Stromal cell of bone marrow (primary cell): ENCODE measurements around the gene PRIM1.
"Not testable (repeated sequence)": the region's sequence is repeated elsewhere in the genome, so short reads cannot be mapped to it uniquely, and the experiment has no call there.

Experiments
- DNase-seq: peaks from one replicate; pipeline ENCODE4 v3.0.0-alpha.2; 2012; ENCODE audit warnings: low read depth

PRIM1 gene

DNA sequence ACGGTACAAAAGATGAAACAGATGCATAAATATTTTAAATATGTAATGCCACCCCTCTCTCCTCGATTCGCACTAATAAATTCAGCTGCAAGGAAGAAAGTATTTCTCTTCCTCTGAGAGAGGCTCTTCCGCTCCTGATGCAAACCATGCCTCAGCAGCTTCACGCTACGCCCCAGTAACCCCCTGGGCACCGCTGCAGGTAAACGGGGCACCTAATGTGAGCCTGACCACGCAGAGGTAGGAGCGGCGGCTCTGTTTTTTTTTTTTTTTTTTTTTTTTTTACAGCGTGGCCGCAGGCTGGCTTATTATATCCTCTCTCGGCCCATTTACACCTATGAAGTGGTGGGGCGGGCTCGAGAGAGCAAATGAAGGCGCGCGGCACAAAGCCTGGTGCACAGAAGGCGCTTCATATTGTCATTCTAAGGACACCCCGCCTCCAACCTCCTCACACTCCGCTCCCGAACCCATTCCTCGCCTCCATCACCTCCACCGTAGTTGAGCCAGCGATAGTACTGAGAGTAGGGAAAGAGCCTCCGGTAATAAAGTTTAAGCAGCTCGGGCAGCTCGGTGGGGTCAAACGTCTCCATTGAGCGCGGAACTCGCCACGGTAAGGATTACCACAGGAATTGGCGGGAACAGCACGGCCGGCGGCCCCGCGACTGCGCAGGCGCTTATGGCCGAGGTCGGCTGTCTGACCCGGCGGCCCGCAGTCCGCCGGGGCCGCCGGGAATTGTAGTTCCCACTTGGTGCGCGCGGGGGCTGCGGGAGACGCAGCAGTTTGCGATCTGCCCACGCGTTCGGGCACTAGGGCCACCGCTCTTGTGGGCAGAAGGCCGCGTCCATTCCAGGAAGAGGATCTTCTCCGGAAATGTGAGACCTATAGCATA lies at the start of gene PRIM1:
Gene PRIM1 (minus strand): TSS at position 612 of the 887 bp plus-strand sequence. CDS start 25 bp downstream, at position 587.
- peak; percentile 52 for DNase-seq

- DNase-seq, result no peak
These were observed 48.1 kb upstream of the PRIM1 start for GRCh38 chr12:56800221-56800620.

- DNase-seq, result not testable (repeated sequence)
These were observed 47.2 kb upstream of the PRIM1 start for GRCh38 chr12:56799345-56799744.

DNA sequence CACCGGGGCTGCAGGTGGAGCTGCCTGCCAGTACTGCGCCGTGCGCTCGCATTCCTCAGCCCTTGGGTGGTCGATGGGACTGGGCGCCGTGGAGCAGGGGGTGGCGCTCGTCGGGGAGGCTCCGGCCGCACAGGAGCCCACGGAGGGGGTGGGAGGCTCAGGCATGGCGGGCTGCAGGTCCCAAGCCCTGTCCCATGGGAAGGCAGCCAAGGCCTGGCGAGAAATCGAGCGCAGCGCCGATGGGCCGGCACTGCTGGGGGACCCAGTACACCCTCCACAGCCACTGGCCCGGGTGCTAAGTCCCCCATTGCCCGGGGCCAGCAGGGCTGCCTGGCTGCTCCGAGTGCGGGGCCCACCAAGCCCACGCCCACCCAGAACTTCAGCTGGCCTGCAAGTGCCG lies 43.7 kb upstream of the PRIM1 start:
- DNase-seq, result not testable (repeated sequence)

GRCh38 chr12:56795046-56795562 lies 43.0 kb upstream of the PRIM1 start:
- not testable (repeated sequence) for DNase-seq

DNA sequence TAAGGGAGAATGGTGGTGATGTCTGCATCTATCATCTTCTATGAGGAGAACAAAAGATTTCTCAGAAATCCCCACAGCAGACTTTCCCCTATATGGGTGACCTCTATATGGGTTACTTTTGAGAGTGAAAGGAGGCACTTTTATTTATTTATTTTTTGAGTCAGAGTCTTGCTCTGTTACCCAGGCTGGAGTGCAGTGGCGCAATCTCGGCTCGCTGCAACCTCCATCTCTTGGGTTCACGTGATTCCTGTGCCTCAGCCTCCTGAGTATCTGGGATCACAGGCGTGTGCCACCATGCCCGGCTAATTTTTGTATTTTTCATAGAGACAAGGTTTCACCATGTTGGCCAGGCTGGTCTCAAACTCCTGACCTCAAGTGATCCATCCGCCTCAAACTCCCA lies 41.0 kb upstream of the PRIM1 start:
- DNase-seq, result not testable (repeated sequence)

DNA sequence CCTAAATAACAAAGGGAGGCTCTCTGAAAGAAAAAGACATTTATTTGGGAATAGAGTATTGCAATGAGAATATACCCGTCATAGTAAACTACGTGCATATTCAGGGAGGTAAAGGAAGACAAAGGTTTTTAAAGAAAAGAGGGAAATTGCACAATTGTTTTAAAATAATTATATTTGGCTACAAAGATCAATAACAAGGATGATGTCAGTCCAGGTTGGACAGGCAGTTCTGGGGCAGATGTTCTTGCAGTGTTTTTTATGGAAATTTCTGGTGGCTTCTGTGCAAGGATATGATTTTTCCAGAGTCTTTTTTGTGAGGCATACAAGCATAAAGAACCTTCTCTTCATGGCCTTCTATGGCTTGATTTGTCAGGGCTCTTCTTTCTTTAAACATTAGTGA lies 40.6 kb upstream of the PRIM1 start:
- no peak for DNase-seq

DNA sequence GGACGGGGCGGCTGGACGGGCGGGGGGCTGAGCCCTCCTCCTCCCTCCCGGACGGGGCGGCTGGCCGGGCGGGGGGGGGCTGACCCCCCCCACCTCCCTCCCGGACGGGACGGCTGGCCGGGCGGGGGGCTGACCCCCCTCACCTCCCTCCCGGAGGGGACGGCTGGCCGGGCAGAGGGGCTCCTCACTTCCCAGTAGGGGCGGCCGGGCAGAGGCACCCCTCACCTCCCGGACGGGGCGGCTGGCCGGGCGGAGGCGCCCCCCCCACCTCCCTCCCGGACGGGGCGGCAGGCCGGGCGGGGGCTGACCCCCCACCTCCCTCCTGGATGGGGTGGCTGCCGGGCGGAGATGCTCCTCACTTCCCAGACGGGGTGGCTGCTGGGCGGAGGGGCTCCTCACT lies 37.3 kb upstream of the PRIM1 start:
- DNase-seq, result not testable (repeated sequence)

- no peak for DNase-seq
These were observed 35.4 kb upstream of the PRIM1 start for GRCh38 chr12:56787498-56787897.

DNA sequence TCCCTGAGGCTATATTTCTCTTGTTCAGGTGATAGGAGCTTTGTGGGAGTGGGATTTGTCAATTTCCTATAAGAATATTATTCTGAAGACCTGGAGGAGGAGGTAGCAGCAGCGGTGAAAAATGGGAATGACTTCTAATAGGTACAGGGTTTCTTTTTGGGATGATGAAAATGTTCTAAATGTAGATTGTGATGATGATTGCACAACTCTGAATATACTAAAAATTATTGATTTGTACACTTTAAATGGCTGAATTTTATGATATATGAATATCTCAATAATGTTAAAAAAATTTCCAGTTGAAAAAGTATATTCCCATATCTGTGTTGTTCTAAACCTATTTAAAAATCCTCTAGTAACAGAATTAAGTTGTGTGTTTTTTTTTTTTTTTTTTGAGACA lies 33.8 kb upstream of the PRIM1 start:
- no peak for DNase-seq

GRCh38 chr12:56785141-56785865 lies 33.2 kb upstream of the PRIM1 start:
- no peak for DNase-seq

- peak; percentile 15 for DNase-seq
These were observed 29.6 kb upstream of the PRIM1 start for GRCh38 chr12:56781726-56782125.

- no peak for DNase-seq
These were observed 26.6 kb upstream of the PRIM1 start for GRCh38 chr12:56778756-56779155.

DNA sequence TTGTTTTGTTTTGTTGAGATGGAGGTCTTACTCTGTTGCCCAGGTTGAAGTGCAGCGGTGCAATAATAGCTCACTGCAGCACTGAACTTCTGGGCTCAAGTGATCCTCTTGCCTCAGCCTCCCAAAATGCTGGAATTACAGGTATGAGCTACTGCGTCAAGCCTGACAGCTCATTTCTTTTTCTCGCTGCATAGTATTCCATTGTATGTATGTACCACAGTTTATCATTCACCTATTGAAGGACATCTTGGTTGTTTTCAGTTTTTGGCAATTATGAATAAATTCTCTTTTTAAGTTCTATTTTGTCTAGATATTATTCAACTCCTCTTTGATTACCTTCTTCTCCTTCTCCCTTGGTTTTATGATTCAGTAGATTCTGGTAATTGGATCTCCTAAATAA lies 24.5 kb upstream of the PRIM1 start:
- DNase-seq, result no peak

DNA sequence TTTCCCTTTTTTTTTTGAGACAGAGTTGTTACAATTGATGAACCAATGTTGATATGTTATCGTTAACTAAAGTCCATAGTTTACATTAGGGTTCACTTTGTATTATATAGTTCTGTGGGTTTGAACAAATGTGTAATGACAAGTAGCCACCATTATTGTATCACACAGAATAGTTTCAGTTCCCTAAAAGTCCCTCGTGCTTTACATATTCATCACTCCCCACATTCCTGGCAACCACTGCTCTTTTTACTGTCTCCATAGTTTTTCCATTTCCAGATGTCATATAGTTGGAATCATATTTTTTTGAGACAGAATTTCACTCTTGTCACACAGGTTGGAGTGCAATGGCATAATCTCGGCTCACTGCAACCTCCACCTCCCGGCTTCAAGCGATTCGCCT lies 23.5 kb upstream of the PRIM1 start:
- no peak for DNase-seq

DNA sequence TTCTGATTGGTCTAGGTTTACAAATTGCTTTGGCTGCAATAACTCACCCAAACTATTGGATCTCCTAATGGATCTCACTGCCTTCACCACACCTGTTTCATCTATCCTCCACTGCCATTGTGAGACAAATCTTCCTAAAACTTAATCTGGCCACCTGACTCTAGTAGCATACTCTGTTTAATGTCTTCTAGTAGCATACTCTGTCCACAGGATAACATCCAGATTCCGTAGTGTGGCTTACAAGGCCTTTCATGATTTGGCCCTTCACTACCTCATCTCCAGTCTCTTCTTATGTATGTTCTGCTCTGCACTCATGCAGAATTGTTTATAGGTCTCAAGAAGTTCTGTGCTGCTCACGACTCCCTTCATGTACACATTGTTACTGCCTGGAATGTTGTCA lies 21.0 kb upstream of the PRIM1 start:
- DNase-seq, result no peak

- DNase-seq, result no peak
These were observed 20.5 kb upstream of the PRIM1 start for GRCh38 chr12:56772625-56773024.

DNA sequence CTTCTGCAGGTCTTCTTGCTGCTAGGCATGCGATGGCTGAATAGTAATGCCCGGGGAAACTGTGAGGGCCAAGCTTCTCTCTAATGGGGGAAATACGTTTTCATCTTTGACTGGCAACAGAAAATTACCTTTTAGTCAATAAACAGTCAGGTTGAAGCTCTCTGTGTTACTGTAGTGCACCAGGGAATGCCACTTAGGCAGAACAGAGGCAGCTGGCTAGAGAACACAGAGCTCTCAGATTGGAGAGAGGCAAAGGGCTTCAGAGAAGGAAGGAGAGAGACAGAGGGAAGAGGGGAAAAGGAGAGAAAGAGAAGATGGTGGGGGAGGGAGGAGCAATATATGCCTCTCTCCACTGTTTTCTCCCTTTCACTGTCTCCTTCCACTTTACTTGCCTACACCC lies 17.7 kb upstream of the PRIM1 start:
- DNase-seq, result no peak

GRCh38 chr12:56768424-56768823 lies 16.3 kb upstream of the PRIM1 start:
- no peak for DNase-seq

DNA sequence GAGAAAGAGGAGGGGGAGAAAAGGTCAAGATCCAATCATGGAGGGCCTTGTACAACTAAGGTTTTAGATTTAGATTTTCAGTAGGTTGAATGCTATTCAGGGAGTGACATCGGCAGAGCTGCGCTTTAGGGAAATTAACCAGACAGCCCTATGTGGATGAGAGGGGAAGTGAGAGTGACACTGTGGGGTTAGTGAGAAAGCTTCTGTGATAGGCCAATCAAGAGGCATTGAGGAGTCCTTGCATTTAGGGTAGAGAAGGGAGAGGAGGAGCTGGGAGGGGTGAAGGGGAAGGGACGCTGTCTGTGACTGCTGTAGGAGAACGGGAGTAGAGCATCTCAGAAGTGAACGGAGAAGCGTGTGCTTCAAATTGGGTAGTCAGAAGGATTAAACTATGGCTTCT lies 14.4 kb upstream of the PRIM1 start:
- no peak for DNase-seq

DNA sequence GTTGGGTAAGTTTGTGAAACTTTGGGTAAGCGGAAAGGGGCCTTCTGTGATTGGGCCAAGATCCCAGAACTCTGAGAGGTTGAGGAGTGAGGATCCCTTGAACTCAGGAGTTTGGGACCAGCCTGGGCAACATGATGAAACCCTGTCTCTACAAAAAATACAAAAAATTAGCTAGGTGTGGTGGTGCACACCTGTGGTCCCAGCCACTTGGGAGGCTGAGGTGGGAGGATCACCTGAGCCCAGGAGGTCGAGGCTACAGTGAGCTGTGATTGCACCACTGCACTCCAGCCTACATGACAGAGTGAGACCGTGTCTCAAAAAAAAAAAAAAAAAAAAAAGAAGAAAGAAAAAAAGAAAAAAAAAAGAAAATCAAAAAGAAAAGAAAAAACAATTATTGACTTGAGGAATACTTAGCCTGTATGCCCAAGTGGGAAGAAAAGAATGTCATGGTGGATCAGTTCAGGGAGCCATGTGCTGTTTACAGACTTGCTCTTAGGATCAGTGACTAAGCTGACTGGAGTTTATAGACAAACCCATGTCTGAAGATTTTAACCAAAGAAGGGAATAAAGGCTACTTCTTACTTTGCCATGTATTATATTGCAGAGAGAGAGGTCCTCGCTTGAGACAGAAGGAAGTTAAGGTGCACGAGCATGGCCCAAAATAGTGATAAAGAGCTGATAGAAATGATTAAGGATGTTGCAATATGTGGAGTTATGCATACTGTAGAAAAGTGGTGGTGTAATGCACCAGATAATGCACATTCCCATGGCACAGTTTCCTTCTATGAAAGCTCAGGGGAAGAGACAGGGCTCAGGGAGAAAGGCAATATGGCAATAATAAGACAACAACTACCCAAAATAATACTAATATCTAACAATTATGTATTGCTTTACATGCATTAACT lies 11.9 kb upstream of the PRIM1 start:
- DNase-seq, result no peak

DNA sequence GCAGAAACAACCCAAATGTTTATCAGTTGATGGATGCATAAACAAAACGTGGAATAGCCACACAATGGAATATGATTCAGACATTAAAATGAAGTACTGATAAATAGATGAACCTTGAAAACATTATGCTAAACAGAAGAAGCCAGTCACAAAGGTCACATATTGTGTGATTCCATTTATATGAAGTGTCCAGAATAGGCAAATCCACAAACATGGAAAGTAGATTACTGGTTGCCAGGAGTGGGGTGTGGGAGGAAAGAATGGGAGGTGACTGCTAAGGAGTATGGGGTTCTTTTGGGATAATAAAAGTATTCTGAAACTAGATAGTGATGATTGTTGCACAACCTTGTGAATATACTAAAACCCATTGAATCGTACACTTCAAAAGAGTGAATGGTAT lies 9.7 kb upstream of the PRIM1 start:
- no peak for DNase-seq
